Superior temporal gyrus (tissue), 1 donor: Measurements from ENCODE around the gene BRD3OS.

Experiments
- DNase-seq: peaks from one replicate; pipeline ENCODE4 v3.0.0-alpha.2; 2016; ENCODE audit errors: extremely low spot score

BRD3OS gene

DNA sequence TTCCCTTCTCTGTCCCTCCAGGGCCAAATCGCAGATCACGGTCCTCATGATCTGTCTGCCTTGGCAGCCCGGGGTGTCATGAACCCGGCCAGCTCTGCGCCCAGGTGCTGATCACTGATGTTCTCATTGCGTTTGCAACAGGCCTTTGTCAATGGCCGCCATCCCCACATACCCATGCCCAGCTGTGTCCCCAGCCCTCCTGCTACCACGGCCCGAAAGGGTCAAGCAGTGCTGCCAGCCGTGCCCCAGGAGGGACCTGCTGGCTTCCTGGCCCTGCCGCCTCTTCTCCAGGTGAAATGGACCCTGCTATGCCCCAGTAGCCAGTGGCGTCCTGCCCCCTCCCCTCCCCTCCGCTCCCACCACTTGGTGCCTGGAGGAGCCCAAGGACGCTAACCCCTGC, 20.4 kb upstream of the BRD3OS start:
- DNase-seq, result no peak

GRCh38 chr9:134005381-134005780, 19.9 kb upstream of the BRD3OS start:
- DNase-seq, result no peak

GRCh38 chr9:134007150-134007549, 18.1 kb upstream of the BRD3OS start:
- no peak for DNase-seq

GRCh38 chr9:134007571-134007970, 17.7 kb upstream of the BRD3OS start:
- no peak for DNase-seq

GRCh38 chr9:134010310-134011173, 14.7 kb upstream of the BRD3OS start:
- no peak for DNase-seq

- DNase-seq, result no peak
Observed at GRCh38 chr9:134011401-134011800, 13.9 kb upstream of the BRD3OS start.

GRCh38 chr9:134014946-134015345, 10.3 kb upstream of the BRD3OS start:
- no peak for DNase-seq

- DNase-seq, result peak; percentile 14
Observed at GRCh38 chr9:134024214-134024792, 978 bp upstream of the BRD3OS start.

DNA sequence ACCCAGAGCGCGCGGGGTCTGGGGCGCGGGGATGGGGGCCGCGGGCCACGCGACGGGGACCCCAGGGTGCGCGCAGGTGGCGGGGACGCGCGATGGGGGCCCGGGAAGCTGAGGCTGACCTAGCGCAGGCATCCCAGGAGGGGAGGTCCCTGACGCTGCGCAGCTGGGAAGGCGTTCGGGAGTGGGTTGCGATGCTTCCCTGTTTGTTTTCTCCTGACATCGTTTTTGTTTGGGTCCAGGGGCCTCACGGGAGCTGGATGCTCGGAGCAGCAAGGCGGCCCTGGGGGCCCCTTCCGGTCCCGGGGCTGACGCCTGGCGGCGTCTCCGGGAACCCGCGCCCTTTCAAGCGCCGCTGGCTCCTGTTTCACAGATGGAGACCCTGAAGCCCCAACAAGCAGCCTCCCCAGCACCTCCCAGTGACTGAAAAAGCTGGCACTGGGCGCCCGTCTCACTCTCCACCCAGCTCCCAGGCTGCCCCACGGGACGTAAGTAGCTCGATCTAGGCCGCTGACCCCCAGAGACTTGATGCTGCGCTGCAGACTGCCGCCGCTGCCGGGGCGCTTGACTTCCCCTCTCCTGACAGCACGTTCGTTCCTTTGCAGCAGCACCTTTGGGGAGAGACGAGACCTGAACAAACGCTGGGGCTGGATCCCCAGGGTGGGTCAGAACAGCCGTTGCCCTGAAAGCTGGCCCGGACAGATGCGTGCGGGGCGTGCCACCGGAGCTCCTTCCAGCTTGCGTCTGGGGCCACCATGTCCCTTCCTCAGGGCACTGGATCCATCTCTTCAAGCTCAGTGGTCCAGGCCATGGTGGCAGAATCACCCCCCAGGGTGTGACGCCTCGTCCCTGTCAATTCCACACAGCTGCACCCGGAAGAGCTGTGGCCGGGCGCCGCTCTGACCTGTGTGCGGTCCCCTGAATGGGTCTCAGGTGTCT, 593 bp downstream of the BRD3OS start:
- peak; percentile 19 for DNase-seq

GRCh38 chr9:134026581-134026980, 1.3 kb downstream of the BRD3OS start:
- DNase-seq, result no peak

GRCh38 chr9:134026981-134027380, 1.7 kb downstream of the BRD3OS start:
- no peak for DNase-seq

DNA sequence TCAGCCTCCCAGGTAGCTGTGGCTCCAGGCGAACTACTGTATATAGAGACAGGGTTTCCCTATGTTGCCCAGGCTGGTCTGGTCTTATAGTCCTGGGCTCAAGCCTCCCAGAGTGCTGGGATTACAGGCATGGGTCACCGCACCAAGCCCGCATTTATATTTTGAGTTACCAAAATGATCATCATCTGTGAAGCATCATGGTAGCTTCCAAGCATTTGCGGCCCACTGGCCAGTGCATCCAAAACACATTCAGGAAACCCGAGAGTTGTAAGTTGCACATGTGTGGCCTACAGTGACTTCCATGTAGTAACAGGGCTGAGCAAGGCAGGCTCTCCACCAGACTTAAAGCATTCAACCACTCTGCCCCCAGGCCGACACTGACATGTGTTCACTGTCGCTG, 2.3 kb downstream of the BRD3OS start:
- DNase-seq, result no peak

GRCh38 chr9:134028076-134028475, 2.8 kb downstream of the BRD3OS start:
- DNase-seq, result no peak

- DNase-seq, result no peak
Observed at GRCh38 chr9:134028575-134029247, 3.4 kb downstream of the BRD3OS start.

GRCh38 chr9:134029248-134030226, 4.3 kb downstream of the BRD3OS start:
- DNase-seq, result no peak

- no peak for DNase-seq
Observed at GRCh38 chr9:134030821-134031470, 5.7 kb downstream of the BRD3OS start.

DNA sequence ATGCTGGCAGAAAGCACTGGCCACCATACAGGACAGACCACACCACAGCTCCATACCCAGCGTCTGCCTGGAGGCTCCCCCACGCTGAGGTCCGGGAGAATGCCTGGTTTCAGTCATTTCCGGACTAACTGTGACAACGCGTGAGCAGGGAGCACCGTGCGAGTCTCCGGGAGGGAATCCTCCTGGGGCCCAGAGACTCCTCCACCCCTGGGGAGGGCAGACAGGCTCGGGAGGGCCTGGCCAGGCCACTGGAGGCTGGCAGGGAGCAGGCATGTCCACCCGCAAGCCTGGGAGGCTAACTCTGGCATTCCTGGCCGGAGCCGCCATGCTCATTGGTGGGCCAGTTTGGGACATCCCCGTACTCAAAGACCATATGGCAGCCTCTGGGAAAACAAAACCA, 6.5 kb downstream of the BRD3OS start:
- DNase-seq, result no peak

GRCh38 chr9:134032456-134033222, 7.4 kb downstream of the BRD3OS start:
- no peak for DNase-seq

GRCh38 chr9:134033516-134034214, 8.4 kb downstream of the BRD3OS start:
- DNase-seq, result no peak
